Psoas muscle (tissue), 8 donors: ENCODE results near the gene CDK19. TPM values are rescaled to one million over a fixed set of nuclear protein-coding genes. Genes with fewer than 3 reads are reported as not detected.

Experiments
- ATAC-seq, 4 donors: fragments of 200-7000 bp; cut with Tn5 transposase; one replicate each; pipeline ENCODE4 v1.9.1; 2020; ENCODE audit warnings: moderate library complexity in 3 of 4, mild to moderate bottlenecking in 2 of 4
- DNase-seq, 2 donors: peaks; one replicate each; pipeline ENCODE4 v3.0.0-alpha.2; 2020
- H3K27ac ChIP-seq: fragments of 200-600 bp; one replicate; pipeline ENCODE4 v1.8.0; 2022
- H3K27me3 ChIP-seq, 3 donors: fragments of 200-600 bp in 1 of 3; one replicate each; pipeline versions ENCODE4 v1.6.1 to v1.8.0; 2013 to 2022; ENCODE audit warnings: low read length in 2 of 3, mild to moderate bottlenecking in 2 of 3, moderate library complexity in 1 of 3; ENCODE audit not compliant: insufficient read depth in 3 of 3
- H3K36me3 ChIP-seq, 2 donors: fragments of 200-600 bp in 1 of 2; one replicate each; pipeline versions ENCODE4 v1.6.1 to v1.8.0; 2013 to 2022; ENCODE audit warnings: low read depth in 1 of 2, mild to moderate bottlenecking in 1 of 2, moderate library complexity in 1 of 2; ENCODE audit not compliant: insufficient read depth in 1 of 2
- H3K4me1 ChIP-seq: fragments of 200-600 bp; one replicate; pipeline ENCODE4 v1.8.0; 2022
- H3K4me3 ChIP-seq: fragments of 200-600 bp; one replicate; pipeline ENCODE4 v1.8.0; 2022; ENCODE audit warnings: mild to moderate bottlenecking
- H3K9me3 ChIP-seq: fragments of 200-600 bp; one replicate; pipeline ENCODE4 v1.8.0; 2022
- CTCF ChIP-seq: fragments of 200-600 bp; IDR thresholded peaks from one replicate; pipeline ENCODE4 v1.8.0; 2022; ENCODE audit warnings: antibody characterized with exemption
- WGBS, 3 donors: extraction: QIAGEN DNeasy Blood & Tissue Kit; methylation state at CpG; one replicate each; pipeline versions ENCODE4 v1.1.6 to v1.1.7; 2013; 5-methylcytosine and 5-hydroxymethylcytosine counted together
- intact Hi-C, 2 donors: fragments of 100-400 bp; cut with DNase I; formaldehyde crosslinking; loops; one replicate each; pipeline versions ENCODE4 v1.11.0 to v1.14.2; 2022
- polyA plus RNA-seq, 3 donors: library from polyadenylated mRNA; stranded (reverse); fragments of 200-250 nt; gene quantifications; one replicate each; pipeline ENCODE4 v1.2.3, GENCODE V29; 2013
- total RNA-seq, 4 donors: library from RNA; stranded (reverse); fragmentation: NEBNext Ultra II Directional in 2 of 4; extraction: Animal tissue kit (Norgen Biotek cat#: 25700) in 2 of 4; gene quantifications; one replicate each; pipeline versions ENCODE4 v1.2.1 to v1.2.4, GENCODE V29; 2021 to 2023
- donor health status: healthy with polysubstance abuse.
- donor health status: DM: no; HTN: no; CAD: no; lungs with moderate emphysema.
- donor health status: Bipolar disorder and iron deficiency.
- donor health status: healthy.
- donor health status: DM: yes; HTN: yes; CAD: no.
- donor health status: DM: no; HTN: no; CAD: no.
- donor health status: DM: no; HTN: no; CAD: no.
- donor health status: DM: yes; HTN: yes; CAD: no.

The CDK19 gene
- total and polyA plus RNA-seq, 7 donors: 2.2 to 11.6 (median 5.5) TPM

- intact Hi-C loops: no loop called here
- Histone ChIP-seq H3K27ac (no peak overlapping the region), H3K4me3 (no peak overlapping the region), H3K27me3 (no peaks in the 10 kb centered on the region), H3K4me1 (no peaks in the 10 kb centered on the region), H3K9me3 (no peaks in the 10 kb centered on the region), H3K36me3 (peaks cover 0 to 6% of the 10 kb centered on the region in 2 donors)
- TF ChIP-seq CTCF: no peak
- DNase-seq: no peak
- 68 to 73% (median 71%) methylated on average over 19 of the region's 19 CpGs for WGBS, 3 donors
- ATAC-seq: no peak
Measured at GRCh38 chr6:110646951-110647910, 168.0 kb downstream of the CDK19 start.

GRCh38 chr6:110646419-110646698, 168.9 kb downstream of the CDK19 start:
- H3K36me3 ChIP-seq: peaks cover 0 to 6% of the 10 kb centered on the region in 2 donors
- no peaks in the 10 kb centered on the region for H3K9me3 ChIP-seq
- H3K27ac ChIP-seq: no peak overlapping the region
- no peak for ATAC-seq
- intact Hi-C loops: no loop called here
- no peaks in the 10 kb centered on the region for H3K4me1 ChIP-seq
- H3K27me3 ChIP-seq: no peaks in the 10 kb centered on the region
- WGBS, 3 donors: 81 to 91% (median 85%) methylated on average over 15 to 17 of the region's 17 CpGs
- no peak overlapping the region for H3K4me3 ChIP-seq
- TF ChIP-seq CTCF: no peak
- no peak for DNase-seq

- Histone ChIP-seq H3K4me3 (no peak overlapping the region), H3K27me3 (no peaks in the 10 kb centered on the region), H3K9me3 (no peaks in the 10 kb centered on the region), H3K27ac (no peak overlapping the region), H3K4me1 (no peaks in the 10 kb centered on the region), H3K36me3 (peaks cover 0 to 6% of the 10 kb centered on the region in 2 donors)
- ATAC-seq: no peak
- no peak for DNase-seq
- TF ChIP-seq CTCF: no peak
- intact Hi-C loops: no loop called here
- WGBS, 3 donors: 93 to 94% (median 93%) methylated on average over 62 of the region's 62 CpGs
Measured at GRCh38 chr6:110645685-110646418, 169.4 kb downstream of the CDK19 start.

GRCh38 chr6:110643175-110643574, 172.1 kb downstream of the CDK19 start:
- no peak for TF ChIP-seq CTCF
- H3K27me3 ChIP-seq: no peaks in the 10 kb centered on the region
- intact Hi-C loops: no loop called here
- 89 to 91% (median 90%) methylated on average over 2 of the region's 2 CpGs for WGBS, 3 donors
- DNase-seq (no peak), ATAC-seq (no peak)
- H3K9me3 ChIP-seq: no peaks in the 10 kb centered on the region
- H3K4me3 ChIP-seq: no peak overlapping the region
- peaks cover 0 to 6% of the 10 kb centered on the region in 2 donors for H3K36me3 ChIP-seq
- H3K4me1 ChIP-seq: no peaks in the 10 kb centered on the region
- H3K27ac ChIP-seq: no peak overlapping the region
